Endothelial cell of umbilical vein (primary cell): ENCODE results near the gene KCTD14. TPM values are rescaled to one million over a fixed set of nuclear protein-coding genes. Genes with fewer than 3 reads are reported as not detected.

Experiments used
- BruUV-seq: library from RNA; stranded (reverse); fragments of 400-500 nt; replicated peaks from 2 replicates; lab custom pipeline; 2021; lab: Mats Ljungman, UMichigan
- CTCF ChIA-PET: fragments of 300-600, 350-600 bp; sonication (Branson Sonifier 250); formaldehyde crosslinking; loops from one replicate; lab custom pipeline; 2021; ENCODE audit warnings: antibody characterized with exemption, inconsistent platforms; lab: Charles Lee
- POLR2A ChIA-PET: fragments of 300-600, 350-600 bp; sonication (Branson Sonifier 250); formaldehyde crosslinking; loops from one replicate; lab custom pipeline; 2021; ENCODE audit warnings: antibody characterized with exemption, inconsistent platforms; lab: Charles Lee
- DNase-seq: peaks from one replicate; pipeline ENCODE4 v3.0.0-alpha.2; 2011; ENCODE audit warnings: low read depth, low spot score
- FAIRE-seq: peaks from 2 replicates; lab custom pipeline; 2011; peaks lifted over from hg19 to GRCh38; lab: Jason Lieb, UNC
- H2AFZ ChIP-seq: 2 replicates; pipeline ENCODE4 v1.6.0; 2012; ENCODE audit warnings: low read depth, low read length, control low read depth, inconsistent platforms
- H3K27ac ChIP-seq: 2 replicates; pipeline ENCODE4 v1.5.1; 2011; ENCODE audit warnings: low read depth, mild to moderate bottlenecking, control low read depth, low read length, moderate library complexity; ENCODE audit not compliant: insufficient read depth
- H3K27me3 ChIP-seq, 2 experiments: 2 replicates each; pipeline versions ENCODE4 v1.6.0 to v1.6.1; 2011; ENCODE audit warnings: low read length in 2 of 2, mixed read lengths in 1 of 2; ENCODE audit not compliant: control insufficient read depth in 2 of 2, insufficient read depth in 2 of 2
- H3K36me3 ChIP-seq, 2 experiments: 2 replicates in 1 of 2; 3 replicates in 1 of 2; pipeline ENCODE4 v1.5.1; 2011; ENCODE audit warnings: low read length in 2 of 2, mild to moderate bottlenecking in 1 of 2, moderate library complexity in 1 of 2; ENCODE audit not compliant: control insufficient read depth in 2 of 2, insufficient read depth in 2 of 2; ENCODE audit errors: extremely low read depth in 1 of 2
- H3K4me1 ChIP-seq: 3 replicates; pipeline ENCODE4 v1.5.1; 2011; ENCODE audit warnings: mild to moderate bottlenecking, low read length; ENCODE audit not compliant: control insufficient read depth, insufficient read depth; ENCODE audit errors: extremely low read depth
- H3K4me2 ChIP-seq: 2 replicates; pipeline ENCODE4 v1.6.1; 2011; ENCODE audit warnings: low read length, control low read depth, mixed read lengths; ENCODE audit not compliant: insufficient read depth
- H3K4me3 ChIP-seq, 3 experiments: fragments of 200-600 bp in 1 of 3; sonication (generic), shearing (Covaris generic) in 1 of 3; replicated peaks in 1 of 3; 2 replicates each; pipeline ENCODE4 v1.5.1; 2011 to 2016; ENCODE audit warnings: control low read depth in 3 of 3, low read length in 3 of 3, mild to moderate bottlenecking in 2 of 3, inconsistent platforms in 1 of 3, low read depth in 1 of 3, moderate library complexity in 1 of 3; ENCODE audit not compliant: insufficient read depth in 1 of 3
- H3K79me2 ChIP-seq: 2 replicates; pipeline ENCODE4 v1.6.0; 2012; ENCODE audit warnings: low read length, inconsistent platforms; ENCODE audit not compliant: control insufficient read depth, insufficient read depth
- H3K9ac ChIP-seq: replicated peaks from 2 replicates; pipeline ENCODE3; 2011; ENCODE audit warnings: low read length, control low read depth; ENCODE audit not compliant: insufficient read depth; ENCODE audit errors: extremely low read depth
- H3K9me1 ChIP-seq: replicated peaks from 3 replicates; pipeline ENCODE4 v1.6.0; 2011; ENCODE audit warnings: mild to moderate bottlenecking, low read length; ENCODE audit not compliant: control insufficient read depth, insufficient read depth; ENCODE audit errors: extremely low read depth
- H3K9me3 ChIP-seq: replicated peaks from 2 replicates; pipeline ENCODE4 v1.5.1; 2012; ENCODE audit warnings: low read length, inconsistent platforms; ENCODE audit not compliant: control insufficient read depth, insufficient read depth
- H4K20me1 ChIP-seq: replicated peaks from 2 replicates; pipeline ENCODE3; 2011; ENCODE audit warnings: mild to moderate bottlenecking, low read length; ENCODE audit not compliant: control insufficient read depth, insufficient read depth; ENCODE audit errors: extremely low read depth
- EZH2 ChIP-seq: IDR thresholded peaks from 2 replicates; pipeline ENCODE4 v1.6.1; 2012; ENCODE audit warnings: borderline replicate concordance, low read depth, mild to moderate bottlenecking, moderate library complexity, low read length, inconsistent platforms; ENCODE audit not compliant: severe bottlenecking
- FOS ChIP-seq: IDR thresholded peaks from 2 replicates; pipeline ENCODE4 v1.6.1; 2011; ENCODE audit warnings: mild to moderate bottlenecking, low read length, moderate library complexity, borderline replicate concordance; ENCODE audit not compliant: insufficient read depth
- GATA2 ChIP-seq: IDR thresholded peaks from 2 replicates; pipeline ENCODE4 v1.7.0; 2011; ENCODE audit warnings: low read depth, mild to moderate bottlenecking, moderate library complexity, mixed read lengths, low read length; ENCODE audit not compliant: insufficient read length, insufficient read depth
- JUN ChIP-seq: IDR thresholded peaks from 2 replicates; pipeline ENCODE4 v1.6.1; 2011; ENCODE audit warnings: borderline replicate concordance, low read depth; ENCODE audit not compliant: insufficient read length, insufficient read depth
- MAX ChIP-seq: IDR thresholded peaks from 2 replicates; pipeline ENCODE4 v1.6.1; 2011; ENCODE audit not compliant: insufficient read depth, insufficient read length
- MYC ChIP-seq: IDR thresholded peaks from one replicate; pipeline ENCODE4 v1.6.1; 2011; ENCODE audit warnings: mild to moderate bottlenecking, low read depth, low read length
- POLR2A ChIP-seq: IDR thresholded peaks from 2 replicates; pipeline ENCODE4 v1.6.1; 2012; ENCODE audit warnings: low read depth, mild to moderate bottlenecking, control low read depth, low read length
- POLR2AphosphoS5 ChIP-seq: IDR thresholded peaks from 2 replicates; pipeline ENCODE4 v1.6.1; 2012; ENCODE audit warnings: low read depth, mild to moderate bottlenecking, control low read depth, low read length, moderate library complexity; ENCODE audit not compliant: insufficient read depth
- dilution Hi-C: fragments of 300-500 bp; cut with MboI; formaldehyde crosslinking; loops from one replicate; pipeline ENCODE4 v1.15.0; 2019; ENCODE audit warnings: low sequenced_read_pairs; ENCODE audit not compliant: extremely low pct_ligation_motif_present
- intact Hi-C: fragments of 100-400 bp; cut with micrococcal nuclease; formaldehyde crosslinking; loops from one replicate; pipeline ENCODE4 v1.10.0; 2022
- polyA plus RNA-seq, 4 experiments: library from polyadenylated mRNA; depleted of rRNA in 3 of 4; stranded (reverse) in 3 of 4; unstranded in 1 of 4; fragments of >200 nt; gene quantifications; 2 replicates each; pipeline versions ENCODE4 v1.2.1 to v1.2.3, GENCODE V29; 2011 to 2012; ENCODE audit warnings: missing spikeins in 1 of 4
- total RNA-seq: library from RNA; stranded (reverse); gene quantifications from 2 replicates; pipeline ENCODE4 v1.2.3, GENCODE V29; 2021
- TF ChIP-seq, protein P1 (sequence below), 2 donors: IDR thresholded peaks; 1 replicate in 1 of 2; 2 replicates in 1 of 2; pipeline ENCODE4 v1.5.1; 2011; ENCODE audit warnings: low read length in 2 of 2, mild to moderate bottlenecking in 2 of 2, moderate library complexity in 2 of 2, control low read depth in 1 of 2, inconsistent platforms in 1 of 2, low read depth in 1 of 2; ENCODE audit not compliant: insufficient read depth in 1 of 2; ENCODE audit errors: extremely low read depth in 1 of 2

Gene KCTD14
- total and polyA plus RNA-seq, 2 donors (not counting 3 experiments of a cell fraction or from before 2014, with no cell fraction given) = 0.57 to 1.8 TPM

DNA sequence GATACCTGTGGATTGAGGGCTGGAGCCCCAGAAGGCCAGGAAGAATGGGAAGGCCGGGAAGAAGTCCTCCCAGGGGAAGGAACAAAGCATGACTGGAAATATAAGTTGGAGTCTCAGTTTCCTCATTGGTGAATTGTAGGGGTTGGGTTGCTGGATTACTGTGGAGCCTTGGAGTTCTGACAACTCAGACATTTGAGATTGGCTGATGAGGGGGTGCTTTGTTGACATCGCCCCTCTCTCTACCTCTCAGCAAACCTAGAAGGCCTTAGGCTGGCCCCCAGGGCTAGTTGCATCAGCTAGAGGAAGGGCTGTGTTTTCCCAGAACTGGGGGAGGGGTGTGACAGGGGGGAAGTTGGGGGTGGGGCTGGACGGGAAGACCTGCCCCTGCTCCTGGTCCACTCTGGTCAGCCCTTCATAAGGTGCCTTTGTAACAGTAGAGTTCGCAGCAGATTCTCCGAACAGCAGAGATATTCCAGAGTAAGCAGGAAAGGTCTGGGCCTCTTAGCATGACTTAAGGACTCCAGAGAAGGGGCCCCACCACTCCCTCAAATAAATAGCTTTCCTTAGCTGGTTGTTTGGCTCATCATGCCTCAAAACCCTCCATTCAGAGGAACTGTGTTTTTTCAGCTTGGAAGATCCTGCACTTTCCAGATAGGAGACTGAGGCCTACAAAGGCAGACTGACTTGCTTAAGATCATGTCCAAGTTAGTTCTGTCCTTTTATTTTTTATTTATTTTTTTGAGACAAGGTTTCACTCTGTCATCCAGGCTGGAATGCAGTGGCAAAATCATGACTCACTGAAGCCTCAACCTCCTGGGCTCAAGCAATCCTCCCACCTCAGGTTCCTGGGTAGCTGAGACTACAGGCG, 28.1 kb upstream of the KCTD14 start:
- Histone ChIP-seq H3K36me3 (no peaks in the 10 kb centered on the region), H3K9ac (no peak overlapping the region), H2AFZ (peak overlapping the region; percentile 66), H3K4me1 (peaks cover 3% of the 10 kb centered on the region), H3K4me2 (no peak overlapping the region), H3K79me2 (no peaks in the 10 kb centered on the region), H4K20me1 (no peaks in the 10 kb centered on the region), H3K9me3 (no peaks in the 10 kb centered on the region), H3K4me3 (no peak overlapping the region), H3K27ac (no peak overlapping the region), H3K27me3 (no peaks in the 10 kb centered on the region), H3K9me1 (no peaks in the 10 kb centered on the region)
- FAIRE-seq (no peak), DNase-seq (peak; percentile 18)
- ChIA-PET CTCF (interaction anchor here (0.5 to 2.3 kb wide), 4 partner anchors 12 to 513 kb away, joined by 3 to 9 read pairs (median 4); no protein-coding TSS in a partner anchor), POLR2A (no interaction called here)
- intact Hi-C loops (no loop called here), dilution Hi-C loops (no loop called here)
- no peak for TF ChIP-seq FOS
- TF ChIP-seq MAX = no peak
- TF ChIP-seq POLR2AphosphoS5 = no peak
- no peak for TF ChIP-seq GATA2
- no peak for TF ChIP-seq POLR2A
- TF ChIP-seq, protein P1, sequence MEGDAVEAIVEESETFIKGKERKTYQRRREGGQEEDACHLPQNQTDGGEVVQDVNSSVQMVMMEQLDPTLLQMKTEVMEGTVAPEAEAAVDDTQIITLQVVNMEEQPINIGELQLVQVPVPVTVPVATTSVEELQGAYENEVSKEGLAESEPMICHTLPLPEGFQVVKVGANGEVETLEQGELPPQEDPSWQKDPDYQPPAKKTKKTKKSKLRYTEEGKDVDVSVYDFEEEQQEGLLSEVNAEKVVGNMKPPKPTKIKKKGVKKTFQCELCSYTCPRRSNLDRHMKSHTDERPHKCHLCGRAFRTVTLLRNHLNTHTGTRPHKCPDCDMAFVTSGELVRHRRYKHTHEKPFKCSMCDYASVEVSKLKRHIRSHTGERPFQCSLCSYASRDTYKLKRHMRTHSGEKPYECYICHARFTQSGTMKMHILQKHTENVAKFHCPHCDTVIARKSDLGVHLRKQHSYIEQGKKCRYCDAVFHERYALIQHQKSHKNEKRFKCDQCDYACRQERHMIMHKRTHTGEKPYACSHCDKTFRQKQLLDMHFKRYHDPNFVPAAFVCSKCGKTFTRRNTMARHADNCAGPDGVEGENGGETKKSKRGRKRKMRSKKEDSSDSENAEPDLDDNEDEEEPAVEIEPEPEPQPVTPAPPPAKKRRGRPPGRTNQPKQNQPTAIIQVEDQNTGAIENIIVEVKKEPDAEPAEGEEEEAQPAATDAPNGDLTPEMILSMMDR (IDR thresholded peaks at IDR 0.05; ENCODE audit: extremely low read depth in 1 of 2, insufficient read depth in 1 of 2, low read depth in 1 of 2, low read length in 2 of 2) = no peak
- TF ChIP-seq JUN = no peak
- TF ChIP-seq MYC = no peak
- TF ChIP-seq EZH2 = no peak
- no TSS peak for BruUV-seq
